Smooth muscle cell (in vitro differentiated cells): ENCODE results near the gene MAP7D1. TPM values are rescaled to one million over a fixed set of nuclear protein-coding genes. Genes with fewer than 3 reads are reported as not detected.
A peak's percentile ranks its signal among the peaks of the same experiment; 100 is the strongest.

Experiments used
- DNase-seq: peaks from one replicate; lab custom pipeline; 2025; ENCODE audit not compliant: unreplicated experiment; lab: John Stamatoyannopoulos, UW
- H2AFZ ChIP-seq: fragments of 200-600 bp; sonication (generic); 2 replicates; pipeline ENCODE4 v1.6.0; 2016; ENCODE audit warnings: antibody characterized with exemption, low read depth, mild to moderate bottlenecking
- H3F3A ChIP-seq: fragments of 200-600 bp; sonication (generic); 2 replicates; pipeline ENCODE4 v1.6.0; 2017; ENCODE audit warnings: antibody characterized with exemption, low read depth
- H3K27ac ChIP-seq: fragments of 200-600 bp; sonication (generic); 2 replicates; pipeline ENCODE4 v1.5.1; 2016; ENCODE audit warnings: low read depth, mild to moderate bottlenecking
- H3K27me3 ChIP-seq: fragments of 200-600 bp; sonication (generic); 2 replicates; pipeline ENCODE4 v1.6.1; 2016; ENCODE audit warnings: low read depth, mild to moderate bottlenecking
- H3K36me3 ChIP-seq: fragments of 200-600 bp; sonication (generic); 2 replicates; pipeline ENCODE4 v1.5.1; 2016; ENCODE audit warnings: low read depth
- H3K4me1 ChIP-seq: fragments of 200-600 bp; sonication (generic); 2 replicates; pipeline ENCODE4 v1.5.1; 2016; ENCODE audit warnings: low read depth
- H3K4me2 ChIP-seq: fragments of 200-600 bp; sonication (generic); 2 replicates; pipeline ENCODE4 v1.6.0; 2016; ENCODE audit warnings: mild to moderate bottlenecking
- H3K4me3 ChIP-seq: fragments of 200-600 bp; sonication (generic); 2 replicates; pipeline ENCODE4 v1.5.1; 2016; ENCODE audit warnings: mild to moderate bottlenecking
- H3K79me2 ChIP-seq: fragments of 200-600 bp; sonication (generic); 2 replicates; pipeline ENCODE4 v1.6.0; 2016; ENCODE audit warnings: low read depth, mild to moderate bottlenecking
- H3K9ac ChIP-seq: fragments of 200-600 bp; sonication (generic); 2 replicates; pipeline ENCODE4 v1.6.0; 2016; ENCODE audit warnings: low read depth
- H3K9me3 ChIP-seq: fragments of 200-600 bp; sonication (generic); replicated peaks from 2 replicates; pipeline ENCODE4 v1.5.1; 2016; ENCODE audit warnings: low read depth
- H4K20me1 ChIP-seq: fragments of 200-600 bp; sonication (generic); 2 replicates; pipeline ENCODE4 v1.6.0; 2016; ENCODE audit warnings: low read depth
- WGBS: methylation state at CpG from one replicate; pipeline ENCODE4 v1.1.7; 2016; ENCODE audit warnings: low lambda C conversion rate; 5-methylcytosine and 5-hydroxymethylcytosine counted together
- polyA plus RNA-seq: library from polyadenylated mRNA; unstranded; fragments of >200 nt; fragmentation: Nextera tagmentation; extraction: Ambion mirVana; gene quantifications from 2 replicates; pipeline ENCODE4 v1.2.1, GENCODE V29; 2016
- total RNA-seq: library from RNA; depleted of rRNA; stranded (reverse); fragments of >200 nt; gene quantifications from 2 replicates; pipeline ENCODE4 v1.2.3, GENCODE V29; 2014
- TF ChIP-seq, protein P1 (sequence below): fragments of 200-600 bp; sonication (generic); IDR thresholded peaks from 2 replicates; pipeline ENCODE4 v1.5.1; 2017; ENCODE audit warnings: borderline replicate concordance, mild to moderate bottlenecking, antibody characterized with exemption; ENCODE audit not compliant: insufficient read depth, poor library complexity, severe bottlenecking

Gene MAP7D1
- total and polyA plus RNA-seq, 2 experiments from 2014 or later = 109 to 169 TPM

DNA sequence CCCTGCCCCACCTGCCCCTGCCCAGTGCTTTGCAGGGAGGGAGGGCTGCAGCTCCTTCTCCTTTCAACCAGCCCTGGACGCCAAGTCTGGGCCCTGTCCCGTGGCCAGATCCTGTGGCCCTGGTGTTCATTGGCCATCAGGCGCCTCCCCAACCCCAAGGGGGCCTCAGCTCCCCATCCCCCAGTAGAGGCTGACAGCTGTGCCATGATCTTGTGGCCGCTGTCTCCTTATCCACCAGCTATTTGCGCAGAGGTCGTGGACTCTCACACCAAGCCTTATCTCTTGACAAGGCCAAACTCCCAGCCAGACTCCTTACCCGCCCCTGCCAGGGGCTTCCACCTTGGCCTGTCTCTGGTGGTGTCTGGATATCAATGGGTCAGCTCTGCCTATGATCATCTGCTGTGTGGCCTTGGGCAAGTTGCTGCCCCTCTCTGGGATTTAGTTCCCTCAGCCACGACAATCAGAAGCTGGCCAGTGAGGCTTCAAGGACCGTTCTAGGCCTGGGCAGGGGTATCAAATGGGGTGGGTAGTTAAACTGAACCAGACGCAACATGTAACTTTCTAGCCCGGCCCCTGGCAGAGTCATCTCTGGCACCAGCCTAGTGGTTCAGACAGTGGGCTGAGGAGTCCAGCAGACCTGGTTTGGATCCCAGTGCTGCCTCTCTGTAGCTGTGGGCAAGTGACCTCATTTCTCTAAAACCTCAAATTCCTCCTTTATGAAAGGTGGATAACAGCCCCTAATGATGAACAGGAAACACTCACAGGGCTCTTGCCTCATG lies 27.6 kb upstream of the MAP7D1 start:
- Histone ChIP-seq H3K4me1 (no peaks in the 10 kb centered on the region), H3K36me3 (no peaks in the 10 kb centered on the region), H3K27ac (peak overlapping the region; percentile 84), H3F3A (no peaks in the 10 kb centered on the region), H3K4me2 (peak overlapping the region; percentile 40), H3K9ac (peak overlapping the region; percentile 62), H3K9me3 (no peaks in the 10 kb centered on the region), H4K20me1 (no peaks in the 10 kb centered on the region), H3K79me2 (no peaks in the 10 kb centered on the region), H3K4me3 (no peak overlapping the region), H2AFZ (no peak overlapping the region), H3K27me3 (peaks cover 3% of the 10 kb centered on the region)
- WGBS = 66% methylated on average over 10 of the region's 11 CpGs
- TF ChIP-seq, protein P1, sequence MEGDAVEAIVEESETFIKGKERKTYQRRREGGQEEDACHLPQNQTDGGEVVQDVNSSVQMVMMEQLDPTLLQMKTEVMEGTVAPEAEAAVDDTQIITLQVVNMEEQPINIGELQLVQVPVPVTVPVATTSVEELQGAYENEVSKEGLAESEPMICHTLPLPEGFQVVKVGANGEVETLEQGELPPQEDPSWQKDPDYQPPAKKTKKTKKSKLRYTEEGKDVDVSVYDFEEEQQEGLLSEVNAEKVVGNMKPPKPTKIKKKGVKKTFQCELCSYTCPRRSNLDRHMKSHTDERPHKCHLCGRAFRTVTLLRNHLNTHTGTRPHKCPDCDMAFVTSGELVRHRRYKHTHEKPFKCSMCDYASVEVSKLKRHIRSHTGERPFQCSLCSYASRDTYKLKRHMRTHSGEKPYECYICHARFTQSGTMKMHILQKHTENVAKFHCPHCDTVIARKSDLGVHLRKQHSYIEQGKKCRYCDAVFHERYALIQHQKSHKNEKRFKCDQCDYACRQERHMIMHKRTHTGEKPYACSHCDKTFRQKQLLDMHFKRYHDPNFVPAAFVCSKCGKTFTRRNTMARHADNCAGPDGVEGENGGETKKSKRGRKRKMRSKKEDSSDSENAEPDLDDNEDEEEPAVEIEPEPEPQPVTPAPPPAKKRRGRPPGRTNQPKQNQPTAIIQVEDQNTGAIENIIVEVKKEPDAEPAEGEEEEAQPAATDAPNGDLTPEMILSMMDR = no peak
- no peak for DNase-seq

DNA sequence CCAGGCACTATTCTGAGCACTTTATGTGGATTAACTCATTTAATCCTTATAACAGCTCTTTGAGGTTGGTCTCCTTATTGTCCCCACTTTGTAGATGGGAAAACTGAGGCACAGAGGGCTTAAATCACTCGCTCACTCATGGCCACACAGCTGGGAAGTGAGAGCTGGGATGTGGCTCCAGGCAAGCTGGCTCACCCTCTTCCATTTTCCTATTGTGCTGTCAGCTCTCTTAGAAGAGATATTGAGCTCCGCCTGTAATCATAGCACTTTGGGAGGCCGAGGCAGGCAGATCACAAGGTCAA lies 27.1 kb upstream of the MAP7D1 start:
- Histone ChIP-seq H3K27ac (peak overlapping the region; percentile 84), H3K4me3 (no peak overlapping the region), H3K27me3 (peaks cover 3% of the 10 kb centered on the region), H3K79me2 (no peaks in the 10 kb centered on the region), H3K9ac (no peak overlapping the region), H3F3A (no peaks in the 10 kb centered on the region), H2AFZ (no peak overlapping the region), H4K20me1 (no peaks in the 10 kb centered on the region), H3K36me3 (no peaks in the 10 kb centered on the region), H3K9me3 (no peaks in the 10 kb centered on the region), H3K4me2 (no peak overlapping the region), H3K4me1 (no peaks in the 10 kb centered on the region)
- TF ChIP-seq, protein P1 = no peak
- no peak for DNase-seq
- WGBS = 93% methylated on average over 3 of the region's 3 CpGs

DNA sequence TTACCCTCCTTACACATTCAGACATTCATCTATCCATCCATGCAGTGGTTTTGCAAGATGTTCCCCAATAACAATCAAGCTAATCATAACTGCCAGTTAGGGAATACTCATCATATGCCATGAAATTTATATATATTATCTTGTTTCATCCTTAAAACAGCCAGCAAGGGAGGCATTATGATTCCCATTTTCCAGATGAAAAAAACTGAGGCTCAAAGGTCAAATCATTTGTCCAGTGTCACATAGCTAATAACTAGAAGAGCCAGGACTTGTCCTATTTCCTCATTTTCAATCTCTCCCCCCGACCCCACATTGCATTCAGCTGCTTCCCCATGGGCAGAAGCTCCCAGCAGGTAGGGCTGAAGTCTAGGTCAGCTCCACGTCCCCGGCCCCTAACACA lies 23.9 kb upstream of the MAP7D1 start:
- Histone ChIP-seq H3K27me3 (no peaks in the 10 kb centered on the region), H3F3A (peaks cover 9% of the 10 kb centered on the region), H3K4me1 (no peaks in the 10 kb centered on the region), H2AFZ (no peak overlapping the region), H4K20me1 (no peaks in the 10 kb centered on the region), H3K79me2 (no peaks in the 10 kb centered on the region), H3K27ac (no peak overlapping the region), H3K4me3 (no peak overlapping the region), H3K9me3 (no peaks in the 10 kb centered on the region), H3K9ac (no peak overlapping the region), H3K36me3 (no peaks in the 10 kb centered on the region), H3K4me2 (no peak overlapping the region)
- DNase-seq = no peak
- 88% methylated on average over 3 of the region's 3 CpGs for WGBS
- TF ChIP-seq, protein P1 = no peak

DNA sequence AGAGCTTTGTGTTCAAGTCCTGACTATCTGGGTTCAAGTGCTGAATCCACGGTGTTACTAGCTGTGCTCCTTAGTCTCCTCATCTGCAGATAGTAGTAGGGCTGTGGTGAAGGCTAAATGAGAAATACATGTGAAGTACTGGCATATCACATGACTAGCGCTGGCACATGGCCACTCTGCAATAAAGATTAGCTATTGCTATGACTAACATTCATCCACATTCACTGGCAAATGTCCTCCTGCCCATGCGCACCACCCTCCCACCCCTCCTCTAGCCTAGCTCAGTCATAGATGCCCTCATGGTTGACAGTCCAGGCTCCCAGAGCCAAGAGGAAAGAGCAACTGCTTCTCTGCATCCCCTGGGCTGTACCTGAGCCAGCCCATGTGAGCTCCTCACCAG lies 22.5 kb upstream of the MAP7D1 start:
- H3K9me3 ChIP-seq = no peaks in the 10 kb centered on the region
- peaks cover 3% of the 10 kb centered on the region for H4K20me1 ChIP-seq
- no peaks in the 10 kb centered on the region for H3K36me3 ChIP-seq
- no peak overlapping the region for H3K27ac ChIP-seq
- H3K4me1 ChIP-seq = no peaks in the 10 kb centered on the region
- no peak overlapping the region for H3K4me3 ChIP-seq
- no peak overlapping the region for H3K9ac ChIP-seq
- 24% methylated on average over 3 of the region's 3 CpGs for WGBS
- H3K27me3 ChIP-seq = no peaks in the 10 kb centered on the region
- no peaks in the 10 kb centered on the region for H3K79me2 ChIP-seq
- DNase-seq = peak; percentile 73
- TF ChIP-seq, protein P1 = no peak
- peak overlapping the region; percentile 3 for H3K4me2 ChIP-seq
- peaks cover 13% of the 10 kb centered on the region for H3F3A ChIP-seq
- H2AFZ ChIP-seq = no peak overlapping the region
